ENCODE results near the gene ELOVL5.

Gene ELOVL5

DNA sequence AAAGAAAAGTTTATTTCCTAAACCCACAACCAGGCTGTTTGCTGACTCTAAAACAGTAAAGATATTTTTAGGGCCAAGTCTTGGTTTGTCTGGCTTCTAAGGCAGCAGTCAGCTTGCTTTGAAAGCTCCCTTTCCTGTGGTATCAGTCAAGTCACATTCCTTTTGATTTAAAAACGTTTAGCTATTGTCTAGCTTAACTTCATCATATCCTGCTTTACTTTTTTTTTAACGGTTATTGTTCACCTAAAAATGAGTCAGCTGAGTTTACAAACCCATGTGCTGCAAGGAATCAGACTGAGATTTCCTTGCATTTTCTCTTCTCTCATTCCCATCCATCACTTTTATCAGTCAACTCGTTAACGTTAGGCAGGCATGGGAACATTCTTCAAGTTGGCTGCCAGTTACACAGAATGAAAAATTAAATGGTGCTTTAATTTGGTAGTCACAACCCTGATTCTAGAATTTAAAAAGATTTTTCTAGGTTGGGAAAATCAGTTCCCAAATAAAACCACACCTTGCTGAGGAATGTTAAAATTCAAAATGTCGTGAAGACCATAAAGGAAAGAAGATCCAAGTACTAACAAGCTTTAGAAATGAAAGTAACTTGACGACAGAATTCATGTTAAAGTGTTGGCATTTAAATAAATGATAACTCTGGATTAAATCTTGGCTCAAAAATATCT lies 45.9 kb downstream of the ELOVL5 start:
- DNase-seq: peak; percentile 67

- DNase-seq: no peak
Measured at GRCh38 chr6:53301801-53302537, 46.8 kb downstream of the ELOVL5 start.

- DNase-seq: peak; percentile 61
Measured at GRCh38 chr6:53300656-53301551, 47.8 kb downstream of the ELOVL5 start.

DNA sequence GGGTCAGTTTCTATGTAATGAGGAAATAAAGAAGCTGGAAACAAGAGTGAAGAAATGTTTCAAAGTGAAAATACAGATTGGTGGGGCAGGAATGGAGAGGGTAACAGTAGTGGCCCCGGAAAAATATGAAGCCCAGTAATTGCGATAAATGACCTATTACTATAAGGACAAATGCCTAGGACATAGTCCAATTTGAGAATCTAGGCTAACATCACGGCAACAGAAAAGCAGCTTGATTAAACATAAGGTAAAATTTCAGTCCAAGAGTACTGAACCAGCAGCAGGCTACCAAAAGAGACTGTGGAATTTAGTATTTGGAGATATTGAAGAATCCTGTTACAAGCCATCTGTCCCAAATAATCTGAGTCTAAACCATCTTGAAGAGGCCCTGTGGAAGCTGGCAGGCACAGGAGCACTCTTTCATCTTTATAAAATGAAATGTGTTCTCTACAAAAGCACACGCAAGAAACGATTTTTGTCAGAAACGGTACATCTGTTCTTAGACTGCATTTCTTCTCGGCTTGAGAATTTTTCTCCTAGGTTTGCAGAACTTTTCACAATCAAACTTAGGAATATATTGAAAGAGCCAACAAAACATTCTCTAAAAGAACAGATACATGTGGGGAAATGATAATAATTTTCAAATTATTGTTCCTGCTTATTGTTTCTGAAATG lies 49.3 kb downstream of the ELOVL5 start:
- DNase-seq: no peak

DNA sequence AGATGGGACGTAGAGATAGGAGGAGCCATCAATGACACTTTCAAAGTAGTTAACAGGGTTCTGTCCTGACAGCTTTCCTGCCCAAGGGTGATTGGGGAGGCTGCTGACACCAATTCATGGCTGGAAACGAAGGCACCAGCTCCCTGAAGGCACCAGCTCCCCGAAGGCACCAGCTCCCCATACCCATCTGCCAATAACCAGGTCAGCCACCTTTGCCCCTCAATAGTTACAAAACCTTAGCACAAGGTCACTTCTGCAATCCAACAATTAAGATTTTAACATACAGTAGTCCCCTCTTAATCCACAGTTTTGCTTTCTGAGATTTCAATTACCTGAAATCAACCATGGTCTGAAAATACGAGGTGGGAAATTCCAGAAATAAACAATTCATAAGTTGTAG lies 51.7 kb downstream of the ELOVL5 start:
- DNase-seq: no peak

GRCh38 chr6:53295176-53295575 lies 53.6 kb downstream of the ELOVL5 start:
- no peak for DNase-seq

DNA sequence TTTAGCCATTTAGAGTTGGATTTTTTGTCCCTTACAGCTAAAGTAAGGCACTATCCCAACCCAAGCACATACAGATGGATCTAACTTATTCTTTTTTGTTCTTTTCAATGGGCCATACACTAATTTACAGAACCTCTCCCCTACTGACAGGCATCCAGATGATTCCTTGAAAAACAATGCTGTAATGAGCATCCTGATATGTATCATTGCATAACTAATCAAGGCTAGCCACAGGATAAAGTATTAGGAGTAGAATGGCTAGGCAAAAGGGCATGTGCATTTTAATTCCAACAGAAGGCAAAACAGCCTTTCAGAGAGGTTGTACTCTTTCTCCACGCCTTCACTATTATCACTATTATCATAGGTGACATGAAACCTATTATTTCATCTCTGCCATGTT lies 54.1 kb downstream of the ELOVL5 start:
- no peak for DNase-seq

DNA sequence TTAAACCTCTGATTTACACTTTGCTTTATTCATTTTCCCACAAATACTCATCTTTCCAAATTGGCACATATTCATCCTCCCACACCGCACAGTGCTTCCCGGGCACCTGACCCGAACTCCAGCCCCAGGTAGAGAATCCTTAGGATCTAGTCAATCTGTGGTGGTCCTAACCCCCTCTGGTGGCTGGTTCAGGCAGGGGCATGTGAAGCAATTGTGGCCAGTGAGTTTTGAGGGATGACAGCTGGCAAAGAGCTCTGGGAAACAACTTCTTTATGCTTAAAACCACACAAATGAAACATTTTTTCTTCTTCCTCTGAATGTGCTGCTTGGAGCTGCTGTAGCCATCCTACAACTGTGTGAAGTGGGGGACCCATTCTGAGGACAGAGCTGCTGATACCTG lies 54.7 kb downstream of the ELOVL5 start:
- no peak for DNase-seq

GRCh38 chr6:53293691-53294090 lies 55.1 kb downstream of the ELOVL5 start:
- no peak for DNase-seq

DNA sequence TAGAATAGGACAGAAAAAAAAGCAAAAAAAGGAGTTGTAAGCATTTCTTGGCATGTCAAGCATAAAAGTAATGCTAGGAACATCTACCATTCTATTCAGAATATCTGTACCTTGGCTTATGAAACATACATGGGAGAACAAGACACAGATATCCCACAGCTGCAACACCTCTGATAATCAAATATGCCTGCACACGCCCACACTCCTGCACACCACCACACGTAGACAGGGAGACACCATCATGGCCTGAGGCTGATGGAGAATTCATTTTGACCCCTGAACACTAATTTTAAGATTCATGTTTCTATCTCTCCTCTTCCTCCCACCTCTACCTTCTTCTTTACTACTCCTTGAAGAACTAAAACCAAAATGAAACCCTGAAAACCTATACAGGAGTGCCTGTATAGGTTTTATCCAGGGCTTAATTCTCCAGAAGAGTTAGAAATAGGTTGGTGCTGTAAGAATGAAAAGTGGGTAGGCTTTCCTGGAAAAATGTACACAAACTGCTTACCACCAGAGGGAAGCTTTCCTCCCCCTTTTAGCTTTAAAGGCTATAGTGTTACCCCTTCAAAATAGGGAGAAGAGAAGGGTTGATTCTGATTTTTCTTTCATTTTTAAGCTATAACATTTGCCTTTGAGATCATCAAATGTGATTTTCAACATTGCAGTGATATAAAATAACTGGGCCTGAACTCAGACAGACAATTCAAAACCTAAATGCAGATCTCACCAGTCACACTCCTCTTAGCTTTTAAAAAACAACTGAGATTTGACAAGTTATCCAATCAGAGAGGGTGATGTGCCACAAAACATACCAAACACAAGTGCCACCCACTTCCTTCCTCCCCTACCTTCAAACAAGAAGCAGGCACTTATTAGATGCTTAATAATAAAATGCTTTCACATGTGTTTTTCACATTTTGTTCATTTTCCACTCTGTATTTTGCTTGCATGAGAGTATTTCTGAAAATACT lies 57.9 kb downstream of the ELOVL5 start:
- DNase-seq: peak; percentile 74

DNA sequence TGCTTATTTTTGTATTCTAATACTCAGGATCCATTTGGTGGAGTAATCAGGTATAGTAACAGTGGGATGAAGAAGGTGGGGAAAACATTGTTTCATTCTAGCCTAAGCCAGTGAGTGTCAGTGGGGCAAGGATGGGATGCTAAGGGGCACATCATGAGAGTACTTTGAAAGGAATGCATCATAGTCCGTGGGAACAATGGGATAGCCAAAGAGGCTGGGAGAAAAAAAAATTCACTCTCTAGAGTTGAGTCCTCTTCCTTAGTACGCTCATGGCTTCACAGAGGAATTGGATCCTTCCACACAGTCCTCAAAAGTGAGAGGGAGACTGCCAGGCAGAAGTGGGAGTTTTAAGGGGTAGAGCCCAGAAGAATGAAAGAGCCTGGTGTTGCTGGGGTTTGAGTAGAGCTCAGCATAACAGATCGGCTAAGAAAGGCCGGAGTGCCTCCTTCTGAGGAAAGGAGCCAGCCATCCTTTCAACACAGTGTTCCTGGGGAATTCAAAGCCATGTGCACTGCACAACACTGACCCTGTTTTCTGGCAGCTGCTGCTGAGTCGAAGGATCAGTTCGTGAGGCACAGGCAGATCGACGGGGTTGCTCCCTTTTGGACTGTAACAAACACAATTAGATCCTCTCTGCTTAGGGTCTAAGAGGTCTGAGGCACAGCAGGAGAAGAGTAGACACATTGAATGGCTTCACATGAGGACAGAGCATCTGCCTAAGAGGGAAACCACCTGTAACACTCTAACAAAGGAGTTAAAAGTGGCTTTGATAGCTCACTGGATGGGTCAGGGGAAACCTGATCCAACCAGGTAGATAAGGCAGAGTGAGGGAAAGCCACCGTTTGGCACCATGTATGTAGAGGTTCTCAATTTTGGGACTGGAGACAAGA lies 61.2 kb downstream of the ELOVL5 start:
- no peak for DNase-seq

GRCh38 chr6:53284901-53285300 lies 63.8 kb downstream of the ELOVL5 start:
- no peak for DNase-seq

- no peak for DNase-seq
Measured at GRCh38 chr6:53282741-53283140, 66.0 kb downstream of the ELOVL5 start.

GRCh38 chr6:53282234-53282633 lies 66.5 kb downstream of the ELOVL5 start:
- no peak for DNase-seq

DNA sequence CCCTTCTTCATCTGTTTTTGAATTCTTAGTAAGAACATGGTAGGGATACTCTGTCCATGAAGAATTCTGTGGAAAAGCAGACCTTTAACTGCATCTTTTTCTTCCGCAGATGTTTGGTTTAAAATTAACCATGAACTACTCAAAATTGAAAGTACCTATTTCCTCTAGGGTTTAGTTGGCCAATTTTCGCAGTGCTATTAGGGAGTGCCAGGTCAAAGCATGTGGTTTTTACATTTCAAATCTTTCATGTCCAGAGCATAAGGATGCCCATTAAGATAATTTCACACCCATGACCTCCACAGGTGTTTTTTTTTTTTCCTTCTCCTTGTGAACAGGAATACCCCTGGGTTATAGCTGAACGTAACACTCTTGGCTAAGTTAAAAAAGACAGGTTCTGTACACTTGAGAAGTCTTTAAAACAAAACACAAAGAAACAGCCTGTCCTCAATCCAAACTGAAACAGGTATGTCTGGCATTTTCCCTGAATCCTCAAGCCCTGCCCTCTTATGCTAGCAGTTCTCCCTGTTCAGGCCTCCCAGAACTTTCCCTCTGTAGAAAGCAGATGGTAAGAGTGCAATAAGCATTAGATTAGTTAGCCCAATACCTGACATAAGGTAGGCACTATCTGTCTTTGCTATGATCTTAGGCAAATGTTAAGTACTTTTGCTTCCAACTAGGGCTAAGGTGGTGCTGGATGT lies 67.1 kb downstream of the ELOVL5 start:
- no peak for DNase-seq

DNA sequence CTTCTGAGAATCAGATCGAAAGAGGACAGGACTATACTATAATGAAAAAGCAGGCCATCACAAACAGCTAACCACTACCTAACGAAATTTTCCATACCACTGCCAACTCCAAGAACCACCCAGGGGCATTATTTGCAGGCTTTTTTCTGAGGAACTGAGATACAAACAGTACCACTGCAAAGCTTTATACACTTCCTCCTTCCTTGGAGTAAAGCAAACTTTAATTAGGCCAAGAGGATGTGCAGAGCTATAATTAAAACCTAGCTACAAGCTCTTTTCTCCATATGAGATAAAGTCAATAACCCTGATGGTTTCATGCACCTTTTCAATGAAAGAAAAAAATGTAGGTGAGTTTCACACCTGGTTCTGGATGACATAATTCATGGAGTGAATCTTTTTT lies 68.5 kb downstream of the ELOVL5 start:
- DNase-seq: no peak

GRCh38 chr6:53279293-53279692 lies 69.5 kb downstream of the ELOVL5 start:
- no peak for DNase-seq

DNA sequence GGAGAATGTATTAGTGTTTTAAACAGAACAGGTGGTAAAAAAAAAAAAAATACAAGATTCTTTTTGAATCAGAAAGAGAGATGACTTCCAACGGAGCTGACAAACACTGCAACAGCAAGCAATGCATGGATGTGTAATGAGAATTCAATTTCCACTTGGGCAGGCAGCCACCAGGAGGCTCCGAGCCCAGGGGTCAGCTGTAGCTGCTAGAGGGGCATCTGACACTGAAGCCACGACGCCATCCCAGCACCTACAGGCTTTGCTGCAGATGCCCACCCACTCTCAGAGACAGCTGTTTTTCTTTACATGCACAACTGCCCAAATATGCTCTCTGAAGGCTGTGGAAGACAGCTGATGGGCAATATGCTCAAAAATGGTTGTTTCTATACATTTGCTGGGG lies 75.4 kb downstream of the ELOVL5 start:
- no peak for DNase-seq

DNA sequence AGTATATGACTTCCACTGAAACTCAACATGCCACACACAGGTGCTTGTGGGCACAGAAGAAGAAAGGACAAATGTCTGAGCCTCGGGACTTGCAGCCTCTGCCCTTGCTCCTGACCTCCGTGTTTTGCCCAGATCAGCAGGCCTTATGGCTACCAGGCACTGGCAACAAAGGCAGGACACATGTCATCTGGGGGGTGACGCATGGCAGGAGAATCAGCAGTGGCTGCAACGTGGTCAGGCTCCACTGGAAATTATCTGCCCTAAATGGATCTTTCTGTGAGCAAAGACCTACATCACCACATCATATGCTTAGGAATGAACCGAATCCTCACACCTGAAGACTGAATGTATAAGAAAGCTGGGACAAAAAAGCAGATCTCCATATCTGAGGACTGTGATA lies 78.9 kb downstream of the ELOVL5 start:
- no peak for DNase-seq
